ENCODE measurements around the gene SEMA6D.

GRCh38 chr15:47737477-47737876 lies 20.2 kb downstream of the SEMA6D start:
- no peak for TF ChIP-seq CTCF (IDR thresholded peaks at IDR 0.05)
- TF ChIP-seq EP300 (IDR thresholded peaks at IDR 0.05), result no peak
- no peak for TF ChIP-seq POLR2A (IDR thresholded peaks at IDR 0.05)
- TF ChIP-seq POLR2AphosphoS5 (IDR thresholded peaks at IDR 0.05), result no peak

Measured in suprapubic skin (tissue), 4 donors.